GM23338 (cell line): ENCODE results near the gene BPIFB1.

Experiments
- CREB1 ChIP-seq: fragments of 250-450 bp; sonication (Bioruptor Pico); IDR thresholded peaks from 2 replicates; pipeline ENCODE4 v1.5.0; 2020; ENCODE audit warnings: low read depth, mild to moderate bottlenecking, moderate library complexity
- CTCF ChIP-seq, 2 experiments: fragments of 200-600 bp in 1 of 2; sonication (generic) in 1 of 2; conservative IDR thresholded peaks; 2 replicates each; pipeline versions ENCODE4 v1.5.1 to v1.6.1; 2016 to 2017; ENCODE audit warnings: antibody characterized with exemption in 2 of 2, low read depth in 2 of 2, mild to moderate bottlenecking in 2 of 2, moderate library complexity in 1 of 2
- ETS1 ChIP-seq: IDR thresholded peaks from 2 replicates; pipeline ENCODE4 v1.6.1; 2016; ENCODE audit warnings: antibody characterized with exemption
- EZH2 ChIP-seq: fragments of 200-600 bp; sonication (generic); IDR thresholded peaks from one replicate; pipeline ENCODE4 v1.8.0; 2017; ENCODE audit warnings: antibody characterized with exemption, mild to moderate bottlenecking, low read depth; ENCODE audit not compliant: unreplicated experiment
- EZH2phosphoT487 ChIP-seq: fragments of 200-600 bp; sonication (generic); IDR thresholded peaks from one replicate; pipeline ENCODE4 v1.8.1; 2018; ENCODE audit warnings: antibody characterized with exemption; ENCODE audit not compliant: unreplicated experiment
- JUNB ChIP-seq: IDR thresholded peaks from one replicate; pipeline ENCODE4 v1.6.1; 2016; ENCODE audit warnings: antibody characterized with exemption; ENCODE audit not compliant: unreplicated experiment
- NANOG ChIP-seq: IDR thresholded peaks from 2 replicates; pipeline ENCODE4 v1.6.1; 2016; ENCODE audit warnings: antibody characterized with exemption, borderline replicate concordance
- POLR2AphosphoS5 ChIP-seq: IDR thresholded peaks from 2 replicates; pipeline ENCODE4 v1.6.1; 2016; ENCODE audit warnings: antibody characterized with exemption, low read depth
- STAT1 ChIP-seq: IDR thresholded peaks from one replicate; pipeline ENCODE4 v1.6.1; 2016; ENCODE audit warnings: antibody characterized with exemption; ENCODE audit not compliant: unreplicated experiment
- ZNF114 ChIP-seq: fragments of 250-450 bp; sonication (Bioruptor Pico); IDR thresholded peaks from 2 replicates; pipeline ENCODE4 v1.5.0; 2020; ENCODE audit warnings: mild to moderate bottlenecking, moderate library complexity
- ZNF331 ChIP-seq: fragments of 250-450 bp; sonication (Bioruptor Pico); IDR thresholded peaks from 2 replicates; pipeline ENCODE4 v1.5.0; 2020; ENCODE audit warnings: low read depth, mild to moderate bottlenecking, moderate library complexity
- TF ChIP-seq, protein P1 (sequence below): IDR thresholded peaks from one replicate; pipeline ENCODE4 v1.6.1; 2018; ENCODE audit warnings: antibody characterized with exemption; ENCODE audit not compliant: unreplicated experiment
- TF ChIP-seq, protein P2 (sequence below): fragments of 250-450 bp; sonication (Bioruptor Pico); IDR thresholded peaks from 2 replicates; pipeline ENCODE4 v1.5.0; 2020; ENCODE audit warnings: mild to moderate bottlenecking, moderate library complexity

GRCh38 chr20:33332905-33333456 is 50.0 kb downstream of the BPIFB1 start:
- TF ChIP-seq EZH2 (no peak), POLR2AphosphoS5 (no peak), CTCF (conservative IDR thresholded peaks at IDR 0.05; ENCODE audit: low read depth in 2 of 2) (no peak), ETS1 (no peak), CREB1 (no peak), STAT1 (no peak), EZH2phosphoT487 (no peak), ZNF114 (no peak), JUNB (no peak), ZNF331 (no peak), NANOG (no peak)
- TF ChIP-seq, protein P1, sequence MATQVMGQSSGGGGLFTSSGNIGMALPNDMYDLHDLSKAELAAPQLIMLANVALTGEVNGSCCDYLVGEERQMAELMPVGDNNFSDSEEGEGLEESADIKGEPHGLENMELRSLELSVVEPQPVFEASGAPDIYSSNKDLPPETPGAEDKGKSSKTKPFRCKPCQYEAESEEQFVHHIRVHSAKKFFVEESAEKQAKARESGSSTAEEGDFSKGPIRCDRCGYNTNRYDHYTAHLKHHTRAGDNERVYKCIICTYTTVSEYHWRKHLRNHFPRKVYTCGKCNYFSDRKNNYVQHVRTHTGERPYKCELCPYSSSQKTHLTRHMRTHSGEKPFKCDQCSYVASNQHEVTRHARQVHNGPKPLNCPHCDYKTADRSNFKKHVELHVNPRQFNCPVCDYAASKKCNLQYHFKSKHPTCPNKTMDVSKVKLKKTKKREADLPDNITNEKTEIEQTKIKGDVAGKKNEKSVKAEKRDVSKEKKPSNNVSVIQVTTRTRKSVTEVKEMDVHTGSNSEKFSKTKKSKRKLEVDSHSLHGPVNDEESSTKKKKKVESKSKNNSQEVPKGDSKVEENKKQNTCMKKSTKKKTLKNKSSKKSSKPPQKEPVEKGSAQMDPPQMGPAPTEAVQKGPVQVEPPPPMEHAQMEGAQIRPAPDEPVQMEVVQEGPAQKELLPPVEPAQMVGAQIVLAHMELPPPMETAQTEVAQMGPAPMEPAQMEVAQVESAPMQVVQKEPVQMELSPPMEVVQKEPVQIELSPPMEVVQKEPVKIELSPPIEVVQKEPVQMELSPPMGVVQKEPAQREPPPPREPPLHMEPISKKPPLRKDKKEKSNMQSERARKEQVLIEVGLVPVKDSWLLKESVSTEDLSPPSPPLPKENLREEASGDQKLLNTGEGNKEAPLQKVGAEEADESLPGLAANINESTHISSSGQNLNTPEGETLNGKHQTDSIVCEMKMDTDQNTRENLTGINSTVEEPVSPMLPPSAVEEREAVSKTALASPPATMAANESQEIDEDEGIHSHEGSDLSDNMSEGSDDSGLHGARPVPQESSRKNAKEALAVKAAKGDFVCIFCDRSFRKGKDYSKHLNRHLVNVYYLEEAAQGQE: no peak
- TF ChIP-seq, protein P2, sequence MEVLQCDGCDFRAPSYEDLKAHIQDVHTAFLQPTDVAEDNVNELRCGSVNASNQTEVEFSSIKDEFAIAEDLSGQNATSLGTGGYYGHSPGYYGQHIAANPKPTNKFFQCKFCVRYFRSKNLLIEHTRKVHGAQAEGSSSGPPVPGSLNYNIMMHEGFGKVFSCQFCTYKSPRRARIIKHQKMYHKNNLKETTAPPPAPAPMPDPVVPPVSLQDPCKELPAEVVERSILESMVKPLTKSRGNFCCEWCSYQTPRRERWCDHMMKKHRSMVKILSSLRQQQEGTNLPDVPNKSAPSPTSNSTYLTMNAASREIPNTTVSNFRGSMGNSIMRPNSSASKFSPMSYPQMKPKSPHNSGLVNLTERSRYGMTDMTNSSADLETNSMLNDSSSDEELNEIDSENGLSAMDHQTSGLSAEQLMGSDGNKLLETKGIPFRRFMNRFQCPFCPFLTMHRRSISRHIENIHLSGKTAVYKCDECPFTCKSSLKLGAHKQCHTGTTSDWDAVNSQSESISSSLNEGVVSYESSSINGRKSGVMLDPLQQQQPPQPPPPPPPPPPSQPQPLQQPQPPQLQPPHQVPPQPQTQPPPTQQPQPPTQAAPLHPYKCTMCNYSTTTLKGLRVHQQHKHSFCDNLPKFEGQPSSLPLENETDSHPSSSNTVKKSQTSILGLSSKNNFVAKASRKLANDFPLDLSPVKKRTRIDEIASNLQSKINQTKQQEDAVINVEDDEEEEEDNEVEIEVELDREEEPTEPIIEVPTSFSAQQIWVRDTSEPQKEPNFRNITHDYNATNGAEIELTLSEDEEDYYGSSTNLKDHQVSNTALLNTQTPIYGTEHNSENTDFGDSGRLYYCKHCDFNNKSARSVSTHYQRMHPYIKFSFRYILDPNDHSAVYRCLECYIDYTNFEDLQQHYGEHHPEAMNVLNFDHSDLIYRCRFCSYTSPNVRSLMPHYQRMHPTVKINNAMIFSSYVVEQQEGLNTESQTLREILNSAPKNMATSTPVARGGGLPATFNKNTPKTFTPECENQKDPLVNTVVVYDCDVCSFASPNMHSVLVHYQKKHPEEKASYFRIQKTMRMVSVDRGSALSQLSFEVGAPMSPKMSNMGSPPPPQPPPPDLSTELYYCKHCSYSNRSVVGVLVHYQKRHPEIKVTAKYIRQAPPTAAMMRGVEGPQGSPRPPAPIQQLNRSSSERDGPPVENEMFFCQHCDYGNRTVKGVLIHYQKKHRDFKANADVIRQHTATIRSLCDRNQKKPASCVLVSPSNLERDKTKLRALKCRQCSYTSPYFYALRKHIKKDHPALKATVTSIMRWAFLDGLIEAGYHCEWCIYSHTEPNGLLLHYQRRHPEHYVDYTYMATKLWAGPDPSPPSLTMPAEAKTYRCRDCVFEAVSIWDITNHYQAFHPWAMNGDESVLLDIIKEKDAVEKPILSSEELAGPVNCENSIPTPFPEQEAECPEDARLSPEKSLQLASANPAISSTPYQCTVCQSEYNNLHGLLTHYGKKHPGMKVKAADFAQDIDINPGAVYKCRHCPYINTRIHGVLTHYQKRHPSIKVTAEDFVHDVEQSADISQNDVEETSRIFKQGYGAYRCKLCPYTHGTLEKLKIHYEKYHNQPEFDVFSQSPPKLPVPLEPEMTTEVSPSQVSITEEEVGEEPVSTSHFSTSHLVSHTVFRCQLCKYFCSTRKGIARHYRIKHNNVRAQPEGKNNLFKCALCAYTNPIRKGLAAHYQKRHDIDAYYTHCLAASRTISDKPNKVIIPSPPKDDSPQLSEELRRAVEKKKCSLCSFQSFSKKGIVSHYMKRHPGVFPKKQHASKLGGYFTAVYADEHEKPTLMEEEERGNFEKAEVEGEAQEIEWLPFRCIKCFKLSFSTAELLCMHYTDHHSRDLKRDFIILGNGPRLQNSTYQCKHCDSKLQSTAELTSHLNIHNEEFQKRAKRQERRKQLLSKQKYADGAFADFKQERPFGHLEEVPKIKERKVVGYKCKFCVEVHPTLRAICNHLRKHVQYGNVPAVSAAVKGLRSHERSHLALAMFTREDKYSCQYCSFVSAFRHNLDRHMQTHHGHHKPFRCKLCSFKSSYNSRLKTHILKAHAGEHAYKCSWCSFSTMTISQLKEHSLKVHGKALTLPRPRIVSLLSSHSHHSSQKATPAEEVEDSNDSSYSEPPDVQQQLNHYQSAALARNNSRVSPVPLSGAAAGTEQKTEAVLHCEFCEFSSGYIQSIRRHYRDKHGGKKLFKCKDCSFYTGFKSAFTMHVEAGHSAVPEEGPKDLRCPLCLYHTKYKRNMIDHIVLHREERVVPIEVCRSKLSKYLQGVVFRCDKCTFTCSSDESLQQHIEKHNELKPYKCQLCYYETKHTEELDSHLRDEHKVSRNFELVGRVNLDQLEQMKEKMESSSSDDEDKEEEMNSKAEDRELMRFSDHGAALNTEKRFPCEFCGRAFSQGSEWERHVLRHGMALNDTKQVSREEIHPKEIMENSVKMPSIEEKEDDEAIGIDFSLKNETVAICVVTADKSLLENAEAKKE (CRISPR knock-in tag): no peak
